Endothelial cell (in vitro differentiated cells): ENCODE results near the gene SQOR. TPM values are rescaled to one million over a fixed set of nuclear protein-coding genes. Genes with fewer than 3 reads are reported as not detected.

Experiments used
- DNase-seq: peaks from one replicate; pipeline ENCODE4 v3.0.0; 2021; ENCODE audit warnings: low spot score
- H3K27ac Mint-ChIP-seq: one replicate; pipeline ENCODE4 v1.8.0; 2021; ENCODE audit warnings: mixed read lengths, inconsistent platforms; ENCODE audit not compliant: unreplicated experiment
- H3K27me3 Mint-ChIP-seq: one replicate; pipeline ENCODE4 v1.8.0; 2021; ENCODE audit warnings: mild to moderate bottlenecking, moderate library complexity, mixed read lengths, inconsistent platforms; ENCODE audit not compliant: unreplicated experiment
- H3K36me3 Mint-ChIP-seq: one replicate; pipeline ENCODE4 v1.8.0; 2021; ENCODE audit warnings: mild to moderate bottlenecking, low read depth, mixed read lengths, inconsistent platforms; ENCODE audit not compliant: unreplicated experiment
- H3K4me1 Mint-ChIP-seq: one replicate; pipeline ENCODE4 v1.8.0; 2021; ENCODE audit warnings: mild to moderate bottlenecking, mixed read lengths, inconsistent platforms; ENCODE audit not compliant: unreplicated experiment
- H3K4me3 Mint-ChIP-seq: one replicate; pipeline ENCODE4 v1.8.0; 2021; ENCODE audit warnings: mild to moderate bottlenecking, mixed read lengths, inconsistent platforms; ENCODE audit not compliant: unreplicated experiment
- H3K9me3 Mint-ChIP-seq: one replicate; pipeline ENCODE4 v1.8.0; 2021; ENCODE audit warnings: mixed read lengths, inconsistent platforms; ENCODE audit not compliant: unreplicated experiment
- CTCF ChIP-seq: fragments of 200-600 bp; sonication (generic); IDR thresholded peaks from one replicate; pipeline ENCODE4 v1.5.0; 2021; ENCODE audit warnings: antibody characterized with exemption; ENCODE audit not compliant: unreplicated experiment
- total RNA-seq: library from RNA; stranded (reverse); fragmentation: NEBNext Ultra II Directional; extraction: Animal tissue kit (Norgen Biotek cat#: 25700); gene quantifications from one replicate; pipeline ENCODE4 v1.2.1, GENCODE V29; 2021; ENCODE audit not compliant: unreplicated experiment

The SQOR gene
- total RNA-seq, 1 donor from 2014 or later, result 3.8 TPM

- DNase-seq, result no peak
- Mint-ChIP-seq H3K27me3 (peaks cover 5% of the 10 kb centered on the region), H3K9me3 (peaks cover 12% of the 10 kb centered on the region), H3K27ac (no peak overlapping the region), H3K4me3 (no peak overlapping the region), H3K4me1 (peaks cover 5% of the 10 kb centered on the region), H3K36me3 (peaks cover 8% of the 10 kb centered on the region)
- TF ChIP-seq CTCF, result no peak
Measured at GRCh38 chr15:45657764-45658545, 23.1 kb downstream of the SQOR start.

- Mint-ChIP-seq H3K36me3 (peaks cover 8% of the 10 kb centered on the region), H3K9me3 (peaks cover 12% of the 10 kb centered on the region), H3K4me1 (peaks cover 5% of the 10 kb centered on the region), H3K4me3 (no peak overlapping the region), H3K27ac (no peak overlapping the region), H3K27me3 (peaks cover 5% of the 10 kb centered on the region)
- DNase-seq, result no peak
- no peak for TF ChIP-seq CTCF
Measured at GRCh38 chr15:45660231-45660979, 25.6 kb downstream of the SQOR start.

GRCh38 chr15:45662375-45662774 lies 27.5 kb downstream of the SQOR start:
- peaks cover 12% of the 10 kb centered on the region for H3K9me3 Mint-ChIP-seq

GRCh38 chr15:45664451-45664850 lies 29.6 kb downstream of the SQOR start:
- Mint-ChIP-seq H3K36me3 (peaks cover 11% of the 10 kb centered on the region), H3K9me3 (peaks cover 11% of the 10 kb centered on the region), H3K4me1 (peaks cover 4% of the 10 kb centered on the region), H3K27me3 (peaks cover 5% of the 10 kb centered on the region), H3K4me3 (no peak overlapping the region), H3K27ac (no peak overlapping the region)
- DNase-seq, result no peak
- TF ChIP-seq CTCF, result no peak

More at GRCh38 chr15:45662375-45662774, 27.5 kb downstream of the SQOR start:
- no peak for TF ChIP-seq CTCF
- no peak overlapping the region for H3K27ac Mint-ChIP-seq
- H3K36me3 Mint-ChIP-seq, result peaks cover 12% of the 10 kb centered on the region
- H3K4me3 Mint-ChIP-seq, result no peak overlapping the region
- peak; percentile 13 for DNase-seq
- H3K27me3 Mint-ChIP-seq, result peaks cover 5% of the 10 kb centered on the region
- H3K4me1 Mint-ChIP-seq, result peaks cover 5% of the 10 kb centered on the region

GRCh38 chr15:45665261-45665660 lies 30.4 kb downstream of the SQOR start:
- no peak overlapping the region for H3K4me3 Mint-ChIP-seq
- H3K9me3 Mint-ChIP-seq, result peaks cover 4% of the 10 kb centered on the region
- peaks cover 4% of the 10 kb centered on the region for H3K36me3 Mint-ChIP-seq
- no peak for DNase-seq
- peaks cover 2% of the 10 kb centered on the region for H3K27me3 Mint-ChIP-seq
- no peaks in the 10 kb centered on the region for H3K4me1 Mint-ChIP-seq
- no peak for TF ChIP-seq CTCF
- H3K27ac Mint-ChIP-seq, result no peak overlapping the region
